CMK (cell line): Measurements from ENCODE around the gene ATF4.

ENCODE experiments used
- DNase-seq: peaks from one replicate; pipeline ENCODE4 v3.0.0-alpha.2; 2010; ENCODE audit warnings: low read depth

ATF4 gene

GRCh38 chr22:39558950-39559349, 38.6 kb downstream of the ATF4 start:
- DNase-seq: no peak

- peak; percentile 9 for DNase-seq
These were observed 39.2 kb downstream of the ATF4 start for GRCh38 chr22:39559456-39560105.

DNA sequence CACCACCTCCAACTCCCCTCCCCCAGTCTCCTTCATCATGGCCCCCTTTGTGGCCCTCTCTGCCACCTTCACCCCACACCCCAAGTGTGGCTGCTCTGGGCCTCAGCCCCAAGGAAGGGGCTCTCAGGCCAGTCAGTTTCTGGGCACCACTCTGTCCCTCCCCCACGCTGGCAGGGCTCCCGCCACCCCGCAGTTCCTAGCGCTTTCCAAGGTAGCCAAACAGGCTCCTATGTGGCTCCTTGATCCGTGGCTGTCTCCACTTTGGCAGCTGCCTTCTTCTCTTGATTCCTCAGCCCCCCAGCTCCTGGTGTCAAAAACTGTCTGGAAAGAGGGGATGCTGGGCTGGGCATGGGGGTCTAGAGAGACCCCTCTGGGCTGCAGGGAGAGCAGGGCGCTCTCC, 39.8 kb downstream of the ATF4 start:
- DNase-seq: no peak

GRCh38 chr22:39562839-39563489, 42.6 kb downstream of the ATF4 start:
- no peak for DNase-seq

DNA sequence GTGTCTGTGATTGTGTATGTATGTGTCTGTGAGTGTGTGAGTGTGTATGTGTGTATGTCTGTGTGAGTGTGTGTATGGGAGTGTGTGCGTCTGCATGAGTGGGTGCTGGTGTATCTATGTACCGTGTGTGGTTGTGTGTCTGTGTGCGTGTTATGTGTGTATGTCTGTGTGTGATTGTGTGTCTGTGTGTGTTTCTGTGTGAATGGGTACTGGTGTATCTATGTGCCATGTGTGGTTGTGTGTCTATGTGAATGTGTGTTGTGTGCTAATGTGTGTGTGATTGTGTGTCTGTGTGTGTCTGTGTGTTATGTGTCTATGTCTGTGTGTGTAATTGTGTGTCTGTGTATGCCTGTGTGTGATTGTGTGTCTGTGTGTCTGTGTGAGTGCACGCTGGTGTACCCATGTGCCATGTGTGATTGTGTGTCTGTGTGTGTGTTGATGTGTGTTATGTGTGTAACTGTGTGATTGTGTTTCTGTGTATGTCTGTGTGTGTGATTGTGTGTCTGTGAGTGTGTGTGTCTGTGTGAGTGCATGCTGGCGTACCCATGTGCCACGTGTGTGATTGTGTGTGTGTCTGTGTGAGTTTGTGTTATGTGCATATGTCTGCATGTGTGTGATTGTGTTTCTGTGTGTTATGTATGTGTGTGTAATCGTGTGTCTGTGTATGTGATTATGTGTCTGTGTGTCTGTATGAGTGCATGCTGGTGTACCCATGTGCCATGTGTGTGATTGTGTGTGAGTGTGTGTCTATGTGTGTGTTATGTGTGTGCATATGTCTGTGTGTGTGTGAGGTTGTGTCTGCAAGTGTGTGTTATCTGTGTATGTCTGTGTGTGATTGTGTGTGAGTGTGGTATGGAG, 43.4 kb downstream of the ATF4 start:
- DNase-seq: no peak

DNA sequence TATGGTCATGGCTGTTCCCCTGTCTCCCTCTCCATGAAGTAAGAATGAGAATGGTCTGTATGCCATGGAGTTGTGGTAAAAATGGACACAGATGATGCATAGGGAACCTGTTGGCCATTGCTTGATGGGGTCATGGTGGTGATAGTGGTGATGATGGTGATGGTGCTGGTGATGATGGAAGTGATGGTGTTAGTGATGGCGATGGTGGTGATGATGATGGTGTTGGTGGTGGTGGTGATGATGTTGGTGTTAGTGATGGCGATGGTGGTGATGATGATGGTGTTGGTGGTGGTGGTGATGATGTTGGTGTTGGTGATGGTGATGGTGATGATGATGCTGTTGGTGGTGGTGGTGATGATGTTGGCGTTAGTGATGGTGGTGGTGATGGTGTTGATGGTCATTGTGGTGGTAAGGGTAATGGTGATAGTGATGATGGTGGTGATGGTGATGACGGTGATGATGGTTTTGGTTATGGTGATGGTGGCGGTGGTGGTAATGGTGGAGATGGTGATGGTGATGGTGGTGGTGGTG, 45.1 kb downstream of the ATF4 start:
- no peak for DNase-seq

DNA sequence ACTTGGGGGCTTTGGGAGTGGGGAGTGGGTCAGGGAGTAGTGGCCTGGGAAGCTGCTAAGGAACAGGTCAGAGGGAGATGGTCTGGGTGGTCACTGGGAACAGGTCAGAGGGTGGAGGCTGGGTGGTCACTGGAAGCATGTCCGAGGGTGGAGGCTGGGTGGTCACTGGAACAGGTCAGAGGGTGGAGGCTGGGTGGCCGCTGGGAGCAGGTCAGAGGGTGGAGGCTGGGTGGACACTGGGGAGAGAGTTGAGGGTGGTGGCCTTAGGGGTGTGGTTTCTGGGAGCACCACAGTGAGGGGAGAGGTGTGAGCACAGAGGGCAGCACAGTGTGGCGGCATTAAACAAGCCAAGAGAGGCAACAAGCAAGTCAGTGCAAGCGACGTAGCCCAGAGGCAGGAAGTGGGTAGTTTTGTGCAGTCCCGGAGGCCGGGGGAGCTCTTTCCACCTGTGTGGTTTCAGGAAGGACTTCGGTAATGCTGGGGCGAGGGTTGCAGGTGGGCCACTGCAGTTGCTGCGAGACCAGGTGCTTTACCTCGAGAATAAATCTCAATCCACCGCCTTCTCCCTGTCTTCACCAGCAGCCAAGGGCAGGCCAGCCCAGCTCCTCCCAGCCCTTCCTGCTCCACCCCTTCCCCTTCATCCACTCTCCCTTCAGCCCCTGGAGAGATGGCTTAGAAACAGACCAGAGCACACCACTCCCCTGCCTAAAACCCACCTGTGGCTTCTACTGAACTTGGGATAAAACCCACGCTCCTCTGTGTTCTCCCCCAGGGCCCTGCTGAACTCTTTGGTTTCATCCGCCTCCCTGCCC, 47.0 kb downstream of the ATF4 start:
- peak; percentile 8 for DNase-seq

DNA sequence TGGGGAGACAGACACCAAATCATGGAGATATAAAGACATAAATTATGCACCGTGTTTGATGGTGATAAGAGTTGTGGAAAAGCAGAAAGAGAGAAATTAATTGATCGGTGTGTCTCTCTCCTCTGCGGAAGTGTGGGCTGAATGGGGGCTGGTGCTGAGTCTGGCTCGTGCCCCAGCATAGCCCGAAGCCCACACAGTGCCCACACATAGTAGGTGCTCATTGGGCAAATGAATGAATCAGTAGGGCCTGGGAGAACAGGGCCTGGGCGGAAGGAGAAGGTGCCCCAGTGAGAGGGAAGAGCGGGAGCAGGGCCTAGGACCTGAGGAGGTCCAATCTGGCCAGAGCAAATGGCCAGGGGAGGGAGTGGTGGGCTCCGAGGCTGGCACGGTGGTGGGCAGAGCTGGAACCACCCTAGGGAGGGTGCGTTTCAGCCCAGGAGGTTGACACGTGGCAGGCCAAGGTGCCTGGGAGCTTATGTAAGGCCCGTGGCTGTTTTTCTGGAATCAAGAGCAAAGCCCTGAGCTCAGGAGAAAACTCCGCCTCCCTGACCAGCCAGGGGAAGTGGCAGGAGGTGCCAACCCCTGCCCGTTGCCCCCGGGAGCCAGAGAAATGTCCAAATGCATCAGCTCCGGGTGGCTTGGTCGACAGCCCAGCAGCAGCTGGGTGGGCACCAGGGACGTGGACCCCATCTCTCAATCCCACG, 48.1 kb downstream of the ATF4 start:
- DNase-seq: no peak

DNA sequence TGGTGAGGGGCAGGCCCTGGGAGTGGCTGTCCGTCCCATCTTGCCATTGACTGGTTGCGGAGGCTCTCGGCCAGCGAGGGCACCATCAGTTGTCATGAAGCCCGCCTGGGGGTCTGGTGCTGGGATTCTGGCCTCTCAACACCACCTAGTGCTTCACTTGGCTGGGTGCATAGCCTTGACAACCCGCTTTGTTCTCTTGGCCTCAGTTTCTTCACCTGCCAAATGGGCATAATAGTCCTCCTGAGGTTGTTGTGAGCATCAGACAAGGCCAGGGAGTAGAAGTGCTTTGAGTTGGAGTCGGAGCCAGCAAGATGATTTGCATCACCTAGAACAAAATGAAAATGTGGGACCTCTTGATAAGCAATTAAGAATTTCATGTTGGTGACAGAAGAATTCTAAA, 48.7 kb downstream of the ATF4 start:
- DNase-seq: no peak

GRCh38 chr22:39570226-39570625, 49.9 kb downstream of the ATF4 start:
- no peak for DNase-seq

- DNase-seq: no peak
These were observed 50.3 kb downstream of the ATF4 start, which contains the start of gene CACNA1I for GRCh38 chr22:39570665-39571064. Gene CACNA1I, plus strand, starts transcription at chr22:39570753. Its CDS starts 0 bp downstream, at chr22:39570753.

DNA sequence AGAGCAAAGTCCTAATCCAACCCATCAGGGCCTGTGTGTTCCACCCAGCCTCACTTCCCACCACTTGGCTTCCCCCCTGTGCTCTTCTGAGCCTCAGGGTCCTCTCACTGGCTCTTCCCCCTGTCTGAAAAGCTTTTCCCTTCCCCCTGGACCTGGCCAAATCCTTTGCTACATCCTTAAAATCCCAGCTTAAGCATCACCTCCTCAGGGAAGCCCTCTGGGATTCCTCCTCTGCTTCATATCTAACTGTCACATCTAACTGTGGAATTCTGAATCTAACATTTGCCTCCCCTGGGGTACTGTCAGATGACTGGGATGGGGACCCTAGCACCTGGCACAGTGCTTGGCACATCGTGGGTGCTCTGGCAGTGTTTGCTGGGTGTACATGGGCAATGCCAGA, 51.2 kb downstream of the ATF4 start:
- DNase-seq: no peak
